ENCODE data around the gene BOC.

- no peak for TF ChIP-seq EZH2 (IDR thresholded peaks at IDR 0.05; ENCODE audit: insufficient read depth, poor library complexity, severe bottlenecking)
- no peak for TF ChIP-seq EZH2phosphoT487 (IDR thresholded peaks at IDR 0.05; ENCODE audit: insufficient read depth, low read depth)
These were observed 41.4 kb upstream of the BOC start for GRCh38 chr3:113169891-113170452.
